ENCODE data around the gene NDOR1. TPM values are rescaled to one million over a fixed set of nuclear protein-coding genes. Genes with fewer than 3 reads are reported as not detected.

Gene NDOR1
- total RNA-seq, 4 donors from 2014 or later = 14.3 to 47.5 (median 22.0) TPM

GRCh38 chr9:137187386-137187785, 18.1 kb upstream of the NDOR1 start:
- in situ Hi-C loops (cut with MboI; ENCODE audit: low pct_ligation_motif_present in 1 of 4, low pct_unique_long_range_greater_than_20kb in 1 of 4, low sequenced_read_pairs in 3 of 4) (no loop called here), intact Hi-C loops (cut with DNase I; ENCODE audit: low total_unique reads) (no loop called here)
- H3K9me3 ChIP-seq = no peaks in the 10 kb centered on the region
- H3K4me3 ChIP-seq = peak overlapping the region in 3 of 4 donors; percentile 74 to 98 (median 83)
- 85% methylated on average over 15 of the region's 15 CpGs; no CpG with 5 or more reads in 1 of the 2 donors for WGBS, 2 donors (ENCODE audit: low coverage in 1 of 2)
- H3K4me1 ChIP-seq = peaks cover 36 to 45% (median 39%) of the 10 kb centered on the region in 4 donors
- peak overlapping the region in 1 of 4 donors; percentile 99 for H3K27ac ChIP-seq
- no peak for TF ChIP-seq CTCF (IDR thresholded peaks at IDR 0.05)
- no peak for TF ChIP-seq POLR2A (IDR thresholded peaks at IDR 0.05)
- TF ChIP-seq POLR2AphosphoS5 (IDR thresholded peaks at IDR 0.05) = no peak
- TF ChIP-seq EP300 (IDR thresholded peaks at IDR 0.05; ENCODE audit: low read depth) = no peak
- H3K27me3 ChIP-seq = no peaks in the 10 kb centered on the region
- H3K36me3 ChIP-seq = peaks cover 0 to 17% (median 9%) of the 10 kb centered on the region in 4 donors
- no peak for DNase-seq

GRCh38 chr9:137188086-137188489, 17.4 kb upstream of the NDOR1 start:
- H3K4me3 ChIP-seq = peak overlapping the region; percentile 69 to 98 (median 78)

GRCh38 chr9:137188490-137189296, 16.8 kb upstream of the NDOR1 start, which contains the start of the genes ANAPC2 and SSNA1:
TSS of gene ANAPC2 (minus strand) at chr9:137188560. CDS start at chr9:137188532, 28 bp downstream.
TSS of gene SSNA1 (plus strand) at chr9:137188676. CDS start at chr9:137188727, 51 bp downstream.
- intact Hi-C loops (cut with DNase I; ENCODE audit: low total_unique reads) = no loop called here
- Histone ChIP-seq H3K36me3 (peaks cover 0 to 4% (median 2%) of the 10 kb centered on the region in 4 donors), H3K27ac (peak within 1 kb of the TSS; percentile 94 to 99 (median 97)), H3K4me3 (peak within 1 kb of the TSS; percentile 69 to 98 (median 78)), H3K9me3 (no peaks in the 10 kb centered on the region), H3K27me3 (no peaks in the 10 kb centered on the region), H3K4me1 (peaks cover 36 to 45% (median 39%) of the 10 kb centered on the region in 4 donors)
- DNase-seq = peak; percentile 95
- WGBS, 2 donors (ENCODE audit: low coverage in 1 of 2) = 1% methylated on average over 38 of the region's 98 CpGs; no CpG with 5 or more reads in 1 of the 2 donors
- no peak for TF ChIP-seq EP300 (IDR thresholded peaks at IDR 0.05; ENCODE audit: low read depth)
- TF ChIP-seq POLR2AphosphoS5 (IDR thresholded peaks at IDR 0.05) = peak; percentile 96 to 97 (median 97)
- peak; percentile 90 for TF ChIP-seq POLR2A (IDR thresholded peaks at IDR 0.05)
- peak in 3 of 5 experiments; percentile 17 to 58 (median 29) for TF ChIP-seq CTCF (IDR thresholded peaks at IDR 0.05)
- in situ Hi-C loops (cut with MboI; ENCODE audit: low pct_ligation_motif_present in 1 of 4, low pct_unique_long_range_greater_than_20kb in 1 of 4, low sequenced_read_pairs in 3 of 4) = no loop called here

More at GRCh38 chr9:137188086-137188489, 17.4 kb upstream of the NDOR1 start:
- Histone ChIP-seq H3K9me3 (no peaks in the 10 kb centered on the region), H3K36me3 (peaks cover 0 to 10% (median 6%) of the 10 kb centered on the region in 4 donors), H3K27ac (peak overlapping the region; percentile 94 to 99 (median 97)), H3K4me1 (peaks cover 36 to 45% (median 39%) of the 10 kb centered on the region in 4 donors), H3K27me3 (no peaks in the 10 kb centered on the region)
- 1% methylated on average over 31 of the region's 31 CpGs; no CpG with 5 or more reads in 1 of the 2 donors for WGBS, 2 donors (ENCODE audit: low coverage in 1 of 2)
- DNase-seq = no peak
- intact Hi-C loops (cut with DNase I; ENCODE audit: low total_unique reads) (no loop called here), in situ Hi-C loops (cut with MboI; ENCODE audit: low pct_ligation_motif_present in 1 of 4, low pct_unique_long_range_greater_than_20kb in 1 of 4, low sequenced_read_pairs in 3 of 4) (no loop called here)
- TF ChIP-seq CTCF (IDR thresholded peaks at IDR 0.05) = no peak

All from transverse colon (tissue), 4 donors.